Liver (tissue), 9 donors: Measurements from ENCODE around the gene RAC2. TPM values are rescaled to one million over a fixed set of nuclear protein-coding genes. Genes with fewer than 3 reads are reported as not detected.

Source experiments
- DNase-seq: peaks from one replicate; pipeline ENCODE4 v3.0.0-alpha.2; 2017; ENCODE audit warnings: low spot score
- H3K27ac ChIP-seq, 2 donors: one replicate each; pipeline ENCODE4 v1.7.0; 2013; ENCODE audit warnings: inconsistent platforms in 2 of 2, low read length in 2 of 2, control low read depth in 1 of 2, low read depth in 1 of 2, mild to moderate bottlenecking in 1 of 2
- H3K27me3 ChIP-seq, 4 donors: one replicate each; pipeline versions ENCODE4 v1.6.1 to v1.7.0; 2013; ENCODE audit warnings: low read length in 3 of 4, inconsistent platforms in 1 of 4, mild to moderate bottlenecking in 1 of 4, moderate library complexity in 1 of 4; ENCODE audit not compliant: control insufficient read depth in 4 of 4, insufficient read depth in 4 of 4
- H3K36me3 ChIP-seq, 4 donors: one replicate each; pipeline versions ENCODE4 v1.6.1 to v1.7.0; 2013; ENCODE audit warnings: low read length in 3 of 4, mild to moderate bottlenecking in 3 of 4, low read depth in 1 of 4, moderate library complexity in 1 of 4; ENCODE audit not compliant: control insufficient read depth in 4 of 4, insufficient read depth in 3 of 4
- H3K4me1 ChIP-seq, 4 donors: one replicate each; pipeline versions ENCODE4 v1.6.1 to v1.7.0; 2013; ENCODE audit warnings: low read length in 3 of 4, mild to moderate bottlenecking in 3 of 4, moderate library complexity in 1 of 4; ENCODE audit not compliant: control insufficient read depth in 4 of 4, insufficient read depth in 4 of 4
- H3K4me3 ChIP-seq, 3 donors: one replicate each; pipeline versions ENCODE4 v1.6.1 to v1.7.0; 2013; ENCODE audit warnings: low read length in 3 of 3, control low read depth in 1 of 3, low read depth in 1 of 3, mild to moderate bottlenecking in 1 of 3
- H3K9ac ChIP-seq, 2 donors: one replicate each; pipeline ENCODE4 v1.7.0; 2013; ENCODE audit warnings: low read length in 2 of 2, mild to moderate bottlenecking in 2 of 2, moderate library complexity in 2 of 2, control low read depth in 1 of 2, low read depth in 1 of 2
- H3K9me3 ChIP-seq, 4 donors: one replicate each; pipeline versions ENCODE4 v1.6.1 to v1.7.0; 2013; ENCODE audit warnings: low read length in 3 of 4; ENCODE audit not compliant: control insufficient read depth in 4 of 4
- CTCF ChIP-seq: fragments of 150-350 bp; IDR thresholded peaks from 2 replicates; pipeline ENCODE4 v1.5.1; 2017; ENCODE audit warnings: improper control_type of control experiment, low read depth, low read length; ENCODE audit not compliant: missing input control
- EGR1 ChIP-seq, 2 donors: IDR thresholded peaks; 2 replicates each; pipeline ENCODE4 v1.6.1; 2016 to 2018; ENCODE audit warnings: antibody characterized with exemption in 2 of 2, low read depth in 2 of 2
- FOXA1 ChIP-seq: IDR thresholded peaks from 2 replicates; pipeline ENCODE4 v1.6.1; 2016; ENCODE audit warnings: antibody characterized with exemption
- FOXA2 ChIP-seq: IDR thresholded peaks from 2 replicates; pipeline ENCODE4 v1.6.1; 2016; ENCODE audit warnings: antibody characterized with exemption
- GABPA ChIP-seq, 2 donors: IDR thresholded peaks in 1 of 2; conservative IDR thresholded peaks in 1 of 2; 2 replicates each; pipeline ENCODE4 v1.6.1; 2016; ENCODE audit warnings: antibody characterized with exemption in 2 of 2, mild to moderate bottlenecking in 1 of 2, moderate library complexity in 1 of 2
- HNF4A ChIP-seq, 2 donors: conservative IDR thresholded peaks; 2 replicates each; pipeline ENCODE4 v1.6.1; 2016; ENCODE audit warnings: antibody characterized with exemption in 2 of 2, mild to moderate bottlenecking in 2 of 2
- HNF4G ChIP-seq: IDR thresholded peaks from 2 replicates; pipeline ENCODE4 v1.6.1; 2016; ENCODE audit warnings: antibody characterized with exemption
- JUND ChIP-seq, 2 donors: IDR thresholded peaks; 2 replicates each; pipeline ENCODE4 v1.6.1; 2016; ENCODE audit warnings: antibody characterized with exemption in 2 of 2
- NR2F2 ChIP-seq: IDR thresholded peaks from 2 replicates; pipeline ENCODE4 v1.6.1; 2016; ENCODE audit warnings: antibody characterized with exemption
- RAD21 ChIP-seq, 2 donors: IDR thresholded peaks; 2 replicates each; pipeline ENCODE4 v1.6.1; 2016; ENCODE audit warnings: antibody characterized with exemption in 2 of 2, mild to moderate bottlenecking in 2 of 2
- REST ChIP-seq: IDR thresholded peaks from 2 replicates; pipeline ENCODE4 v1.6.1; 2016; ENCODE audit warnings: antibody characterized with exemption, mild to moderate bottlenecking
- RXRA ChIP-seq, 2 donors: IDR thresholded peaks; 2 replicates each; pipeline ENCODE4 v1.6.1; 2017 to 2018; ENCODE audit warnings: antibody characterized with exemption in 2 of 2, mild to moderate bottlenecking in 1 of 2
- SP1 ChIP-seq: IDR thresholded peaks from 2 replicates; pipeline ENCODE4 v1.6.1; 2018; ENCODE audit warnings: antibody characterized with exemption, mild to moderate bottlenecking
- TAF1 ChIP-seq: conservative IDR thresholded peaks from 2 replicates; pipeline ENCODE4 v1.6.1; 2016; ENCODE audit warnings: antibody characterized with exemption, mild to moderate bottlenecking
- YY1 ChIP-seq: IDR thresholded peaks from 2 replicates; pipeline ENCODE4 v1.6.1; 2016; ENCODE audit warnings: antibody characterized with exemption, mild to moderate bottlenecking
- ZBTB33 ChIP-seq: IDR thresholded peaks from 2 replicates; pipeline ENCODE4 v1.6.1; 2016; ENCODE audit warnings: antibody characterized with exemption
- whole genome bisulfite sequencing: extraction: QIAGEN DNeasy Blood & Tissue Kit; methylation state at CpG from one replicate; pipeline ENCODE4 v1.1.7; 2013; 5-methylcytosine and 5-hydroxymethylcytosine counted together
- polyA plus RNA-seq, 2 donors: library from polyadenylated mRNA; stranded (reverse) in 1 of 2; unstranded in 1 of 2; fragments of 200-250 nt in 1 of 2; fragments of >200 nt in 1 of 2; fragmentation: Nextera tagmentation in 1 of 2; extraction: Ambion mirVana in 1 of 2; gene quantifications; one replicate each; pipeline versions ENCODE4 v1.2.1 to v1.2.3, GENCODE V29; 2013 to 2015
- total RNA-seq, 2 donors: library from RNA; depleted of rRNA; stranded (reverse); fragments of >200 nt; gene quantifications; one replicate each; pipeline ENCODE4 v1.2.3, GENCODE V29; 2014
- TF ChIP-seq, protein P1 (sequence below): IDR thresholded peaks from 2 replicates; pipeline ENCODE4 v1.6.1; 2016; ENCODE audit warnings: antibody characterized with exemption
- TF ChIP-seq, protein P2 (sequence below): IDR thresholded peaks from 2 replicates; pipeline ENCODE4 v1.6.1; 2016; ENCODE audit warnings: antibody characterized with exemption
- donor health status: healthy.
- donor health status: healthy.
- donor health status: healthy.
- donor health status: healthy.
- donor health status: healthy.

Gene RAC2
- total and polyA plus RNA-seq, 4 donors: 4.0 to 15.0 (median 7.4) TPM

- TF ChIP-seq TAF1: no peak
Observed at GRCh38 chr22:37275134-37275533, 31.1 kb upstream of the RAC2 start (continued).

DNA sequence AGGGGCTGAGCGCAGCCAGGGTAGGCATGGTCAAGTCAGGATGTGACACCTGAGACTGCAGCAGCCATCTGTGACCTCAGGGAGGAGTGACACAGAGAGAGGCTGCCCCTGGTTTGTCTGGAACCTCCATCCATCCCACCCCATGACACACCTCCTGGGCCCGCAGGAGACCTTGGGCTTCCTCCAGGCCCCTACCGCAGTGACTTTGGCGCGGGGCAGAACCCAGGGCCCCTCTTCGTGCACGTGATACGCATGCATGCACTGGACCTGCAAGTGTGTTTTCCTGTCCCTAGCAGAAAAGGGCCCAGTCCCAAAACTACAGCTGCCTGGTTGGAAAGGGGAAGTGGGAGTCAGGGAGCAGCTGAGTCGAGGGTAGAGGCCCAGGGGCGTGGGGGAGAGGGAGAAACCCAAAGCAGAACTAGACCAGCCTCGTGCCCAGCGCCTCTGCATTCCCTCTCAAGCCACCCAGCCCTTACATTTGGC lies 30.4 kb upstream of the RAC2 start:
- DNase-seq: no peak
- TF ChIP-seq HNF4A (conservative IDR thresholded peaks at IDR 0.05): no peak
- no peak for TF ChIP-seq JUND (IDR thresholded peaks at IDR 0.05)
- no peak for TF ChIP-seq CTCF
- TF ChIP-seq, protein P1, sequence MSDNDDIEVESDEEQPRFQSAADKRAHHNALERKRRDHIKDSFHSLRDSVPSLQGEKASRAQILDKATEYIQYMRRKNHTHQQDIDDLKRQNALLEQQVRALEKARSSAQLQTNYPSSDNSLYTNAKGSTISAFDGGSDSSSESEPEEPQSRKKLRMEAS: no peak
- TF ChIP-seq REST: no peak
- TF ChIP-seq, protein P2, sequence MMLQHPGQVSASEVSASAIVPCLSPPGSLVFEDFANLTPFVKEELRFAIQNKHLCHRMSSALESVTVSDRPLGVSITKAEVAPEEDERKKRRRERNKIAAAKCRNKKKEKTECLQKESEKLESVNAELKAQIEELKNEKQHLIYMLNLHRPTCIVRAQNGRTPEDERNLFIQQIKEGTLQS: no peak
- no peak for TF ChIP-seq FOXA1
- TF ChIP-seq EGR1 (IDR thresholded peaks at IDR 0.05; ENCODE audit: low read depth in 2 of 2): no peak
- TF ChIP-seq TAF1: no peak
- no peak for TF ChIP-seq NR2F2
- no peak for TF ChIP-seq HNF4G
- TF ChIP-seq FOXA2: no peak
- TF ChIP-seq ZBTB33: no peak
- no peak for TF ChIP-seq SP1
- no peak for TF ChIP-seq YY1
- no peak for TF ChIP-seq RXRA (IDR thresholded peaks at IDR 0.05)
- TF ChIP-seq GABPA (IDR thresholded peaks at IDR 0.05 in 1 of 2, conservative IDR thresholded peaks at IDR 0.05 in 1 of 2): no peak
- no peak for TF ChIP-seq RAD21 (IDR thresholded peaks at IDR 0.05)
- no peak overlapping the region for H3K4me3 ChIP-seq
- no peaks in the 10 kb centered on the region for H3K4me1 ChIP-seq
- H3K36me3 ChIP-seq: no peaks in the 10 kb centered on the region
- no peak overlapping the region for H3K27ac ChIP-seq
- 78% methylated on average over 12 of the region's 12 CpGs for WGBS
- no peak overlapping the region for H3K9ac ChIP-seq
- no peaks in the 10 kb centered on the region for H3K27me3 ChIP-seq
- no peaks in the 10 kb centered on the region for H3K9me3 ChIP-seq
